Lower lobe of right lung (tissue), 2 donors: ENCODE measurements around the gene ZNF385B. TPM values are rescaled to one million over a fixed set of nuclear protein-coding genes. Genes with fewer than 3 reads are reported as not detected.

Experiments
- ATAC-seq, 2 donors: fragments of 200-7000 bp; cut with Tn5 transposase; one replicate each; pipeline ENCODE4 v1.9.1; 2020 to 2022; ENCODE audit warnings: mild to moderate bottlenecking in 2 of 2, moderate library complexity in 2 of 2
- DNase-seq: peaks from one replicate; pipeline ENCODE4 v3.0.0-alpha.2; 2020
- H3K27ac ChIP-seq: fragments of 200-600 bp; one replicate; pipeline ENCODE4 v1.8.0; 2022
- H3K27me3 ChIP-seq: fragments of 200-600 bp; one replicate; pipeline ENCODE4 v1.8.0; 2022; ENCODE audit warnings: low read depth
- H3K36me3 ChIP-seq: fragments of 200-600 bp; one replicate; pipeline ENCODE4 v1.8.0; 2022; ENCODE audit warnings: mild to moderate bottlenecking
- H3K4me1 ChIP-seq: fragments of 200-600 bp; one replicate; pipeline ENCODE4 v1.8.0; 2022
- H3K4me3 ChIP-seq: fragments of 200-600 bp; one replicate; pipeline ENCODE4 v1.8.0; 2022; ENCODE audit warnings: mild to moderate bottlenecking
- H3K9me3 ChIP-seq: fragments of 200-600 bp; one replicate; pipeline ENCODE4 v1.8.0; 2022
- CTCF ChIP-seq: fragments of 200-600 bp; IDR thresholded peaks from one replicate; pipeline ENCODE4 v1.8.0; 2022; ENCODE audit warnings: antibody characterized with exemption, mild to moderate bottlenecking
- intact Hi-C: fragments of 100-400 bp; cut with DNase I; formaldehyde crosslinking; loops from one replicate; pipeline ENCODE4 v1.11.0; 2022
- total RNA-seq: library from RNA; stranded (reverse); fragmentation: NEBNext Ultra II Directional; extraction: Animal tissue kit (Norgen Biotek cat#: 25700); gene quantifications from one replicate; pipeline ENCODE4 v1.2.1, GENCODE V29; 2021
- donor health status: DM: no; HTN: yes; CAD: no; lungs with severe emphysema.

The ZNF385B gene
- total RNA-seq, 1 donor from 2014 or later, result 63.2 TPM

DNA sequence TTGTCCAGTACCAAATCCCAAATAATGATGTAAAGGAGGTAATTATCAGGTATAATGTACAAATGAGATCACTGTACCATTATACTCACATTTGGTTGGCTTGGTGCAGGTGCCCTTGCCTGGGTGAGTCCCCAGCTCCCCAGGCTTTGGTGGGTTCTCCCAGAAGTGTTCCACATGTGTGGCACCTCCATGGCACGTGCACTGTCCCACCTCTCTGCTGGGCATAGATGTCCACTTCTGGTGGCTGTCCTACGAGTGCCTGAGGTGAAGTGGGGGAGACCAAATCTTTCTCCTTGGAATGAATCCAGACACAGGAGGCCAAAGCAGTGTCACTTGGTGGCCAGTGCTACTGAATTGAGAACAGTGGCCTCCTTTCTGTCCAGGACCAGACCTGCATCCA is 434.3 kb downstream of the ZNF385B start:
- Histone ChIP-seq H3K27me3 (no peaks in the 10 kb centered on the region), H3K9me3 (no peaks in the 10 kb centered on the region), H3K4me3 (no peak overlapping the region), H3K36me3 (no peaks in the 10 kb centered on the region), H3K4me1 (peaks cover 8% of the 10 kb centered on the region), H3K27ac (no peak overlapping the region)
- intact Hi-C loops, result no loop called here
- no peak for TF ChIP-seq CTCF
- DNase-seq, result no peak
- ATAC-seq, result no peak

- ATAC-seq (no peak), DNase-seq (no peak)
- no peak for TF ChIP-seq CTCF
- Histone ChIP-seq H3K9me3 (no peaks in the 10 kb centered on the region), H3K36me3 (no peaks in the 10 kb centered on the region), H3K4me3 (no peak overlapping the region), H3K27me3 (no peaks in the 10 kb centered on the region), H3K27ac (no peak overlapping the region), H3K4me1 (peaks cover 8% of the 10 kb centered on the region)
- intact Hi-C loops, result no loop called here
These were observed 436.8 kb downstream of the ZNF385B start for GRCh38 chr2:179424571-179424970.

DNA sequence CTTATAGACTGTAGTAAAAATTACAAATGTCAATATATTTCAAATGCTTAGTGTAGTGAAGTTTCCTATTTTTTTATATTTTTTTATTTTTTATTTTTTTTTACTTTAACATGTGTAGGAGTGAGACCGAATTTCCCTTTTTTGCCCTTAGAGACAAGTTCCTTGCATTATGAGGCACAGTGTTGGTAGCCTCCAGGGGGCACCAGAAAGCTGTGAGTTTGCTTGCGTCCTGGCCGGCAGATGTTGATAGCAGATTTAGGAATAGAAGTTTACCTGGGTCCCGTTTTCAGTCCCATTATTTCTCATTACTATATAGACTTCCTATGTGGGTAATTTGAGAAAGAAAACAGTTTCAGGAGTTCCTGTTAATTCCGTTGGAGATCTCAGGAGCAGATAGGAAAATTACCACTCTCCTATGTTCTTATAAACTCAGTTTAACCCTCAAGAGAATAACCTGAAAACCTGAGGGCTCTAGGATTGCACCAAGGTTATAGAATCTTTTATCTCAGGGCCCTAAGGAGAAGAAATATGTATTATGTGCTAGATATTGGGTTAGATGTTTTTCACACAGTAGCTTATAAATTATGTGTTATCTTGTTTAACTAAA is 439.3 kb downstream of the ZNF385B start:
- H3K27ac ChIP-seq, result no peak overlapping the region
- H3K27me3 ChIP-seq, result no peaks in the 10 kb centered on the region
- H3K36me3 ChIP-seq, result no peaks in the 10 kb centered on the region
- ATAC-seq (peak; percentile 65 to 89), DNase-seq (peak; percentile 73)
- intact Hi-C loops, result no loop called here
- TF ChIP-seq CTCF, result peak; percentile 69
- H3K4me1 ChIP-seq, result no peaks in the 10 kb centered on the region
- H3K4me3 ChIP-seq, result no peak overlapping the region
- H3K9me3 ChIP-seq, result no peaks in the 10 kb centered on the region

DNA sequence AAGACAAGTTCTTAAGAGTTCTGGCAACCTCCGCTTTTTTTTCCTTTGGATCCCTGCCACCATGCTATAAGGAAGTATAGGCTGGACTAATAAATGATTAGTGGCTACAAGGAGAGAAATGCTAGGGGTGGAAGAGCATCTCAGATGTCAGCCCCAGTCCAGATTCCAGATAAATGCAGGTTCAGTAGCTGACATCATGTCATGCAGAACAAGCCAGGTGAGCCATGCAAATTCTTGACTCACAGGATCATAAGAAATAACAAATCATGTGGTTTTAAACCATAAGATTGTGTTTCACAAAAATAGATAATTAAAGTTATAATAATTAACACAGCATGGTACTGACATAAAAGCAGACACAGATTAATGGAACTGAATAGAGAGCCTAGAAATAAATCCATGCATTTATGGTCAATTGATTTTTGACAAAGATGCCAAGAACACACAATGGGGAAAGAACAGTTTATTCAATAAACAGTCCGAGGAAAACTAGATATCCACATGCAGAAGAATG is 443.9 kb downstream of the ZNF385B start:
- intact Hi-C loops, result no loop called here
- Histone ChIP-seq H3K27me3 (no peaks in the 10 kb centered on the region), H3K9me3 (no peaks in the 10 kb centered on the region), H3K36me3 (no peaks in the 10 kb centered on the region), H3K27ac (no peak overlapping the region), H3K4me1 (no peaks in the 10 kb centered on the region), H3K4me3 (no peak overlapping the region)
- no peak for TF ChIP-seq CTCF
- ATAC-seq (no peak), DNase-seq (no peak)

GRCh38 chr2:179412112-179412511 is 449.3 kb downstream of the ZNF385B start:
- H3K4me1 ChIP-seq, result peaks cover 4% of the 10 kb centered on the region
- H3K27ac ChIP-seq, result no peak overlapping the region
- no peak overlapping the region for H3K4me3 ChIP-seq
- intact Hi-C loops, result no loop called here
- H3K9me3 ChIP-seq, result no peaks in the 10 kb centered on the region
- DNase-seq (no peak), ATAC-seq (no peak)
- TF ChIP-seq CTCF, result no peak
- H3K36me3 ChIP-seq, result no peaks in the 10 kb centered on the region
- no peaks in the 10 kb centered on the region for H3K27me3 ChIP-seq
